GM21619 (cell line): ENCODE data around the gene GPRIN1.

Experiments
- ATAC-seq: cut with Tn5 transposase; IDR thresholded peaks from one replicate; pipeline ENCODE4 v1.9.1; 2021; ENCODE audit not compliant: unreplicated experiment

The GPRIN1 gene

GRCh38 chr5:176625512-176625911, 15.6 kb upstream of the GPRIN1 start:
- ATAC-seq, result no peak

GRCh38 chr5:176624938-176625337, 15.0 kb upstream of the GPRIN1 start:
- no peak for ATAC-seq

DNA sequence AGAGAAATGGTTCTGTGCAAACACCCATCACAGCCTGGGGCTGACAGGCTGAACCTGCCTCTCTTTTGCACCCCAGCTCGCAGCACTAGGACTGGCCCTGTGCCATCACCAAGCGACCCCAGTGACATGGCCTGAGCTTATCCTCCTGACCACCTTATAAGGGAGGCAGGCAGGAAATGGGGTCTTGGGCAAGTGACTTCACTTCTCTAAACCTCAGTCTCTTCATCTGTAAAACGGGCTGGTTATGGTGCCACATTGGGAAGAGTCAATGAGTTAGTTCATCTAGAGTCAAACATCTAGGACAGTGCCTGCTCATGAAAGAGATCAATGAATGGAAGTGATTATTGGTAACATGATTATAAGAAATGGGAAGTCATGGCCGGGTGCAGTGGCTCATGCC, 14.2 kb upstream of the GPRIN1 start:
- ATAC-seq, result no peak

DNA sequence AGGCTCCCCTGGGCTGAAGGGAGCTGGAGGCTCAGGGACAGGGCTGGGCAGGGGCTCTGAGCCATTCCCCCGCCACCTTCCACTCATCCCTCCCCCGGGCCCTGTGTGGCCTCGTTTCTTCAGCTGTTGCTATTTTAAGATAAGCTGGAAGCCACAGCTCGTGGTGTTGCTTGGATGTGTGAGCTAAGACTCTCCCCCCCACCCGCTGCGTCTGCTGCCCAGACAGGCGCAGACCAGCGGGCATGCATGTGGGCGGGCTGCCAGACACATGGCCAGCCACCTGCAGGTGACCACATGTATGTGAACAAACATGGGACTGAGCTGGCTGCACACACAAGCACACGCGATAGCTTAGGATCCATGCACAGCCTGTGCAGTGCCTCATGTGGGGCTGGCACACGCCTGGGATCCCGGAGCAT, 11.7 kb upstream of the GPRIN1 start:
- ATAC-seq, result no peak

GRCh38 chr5:176620333-176620981, 10.5 kb upstream of the GPRIN1 start:
- ATAC-seq, result no peak

DNA sequence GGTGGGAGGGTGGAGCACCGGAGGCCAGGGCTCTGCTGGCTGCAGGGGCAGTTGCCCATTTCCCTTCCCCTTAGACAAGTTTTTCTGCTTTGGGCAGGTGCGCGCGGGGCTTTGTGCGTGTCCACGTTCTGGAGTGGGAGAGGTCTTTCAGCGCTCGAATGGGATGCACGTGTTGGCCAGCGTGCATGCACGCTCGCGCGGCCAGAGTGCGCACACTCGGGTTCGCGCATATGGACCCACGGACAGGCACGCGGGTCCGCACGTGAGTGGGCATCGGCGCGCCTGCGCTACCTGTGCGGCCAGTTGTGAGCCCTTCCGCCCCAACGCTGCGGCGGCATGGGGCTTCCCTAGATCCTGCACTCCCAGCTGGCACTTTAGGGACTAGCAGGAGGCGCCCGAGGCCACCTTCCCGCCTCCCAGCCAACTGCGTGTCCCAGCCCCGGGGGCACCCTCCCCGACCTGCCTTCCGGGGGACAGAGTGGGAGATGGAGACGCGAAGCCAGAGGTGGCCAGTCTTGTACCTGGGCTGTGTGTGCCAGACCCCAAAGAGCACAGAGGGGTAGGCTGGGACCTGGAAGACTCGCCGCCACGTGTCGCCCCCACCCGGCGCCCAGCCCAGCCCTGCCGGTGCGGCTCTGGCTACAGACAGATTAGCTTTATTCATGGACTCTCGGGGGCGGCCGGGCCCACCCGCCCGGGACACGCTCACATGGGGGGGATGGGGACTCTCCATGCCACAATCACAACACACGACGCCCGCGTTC, 9.8 kb upstream of the GPRIN1 start:
- no peak for ATAC-seq

- peak; percentile 89 for ATAC-seq
Measured at GRCh38 chr5:176619203-176619568, 9.2 kb upstream of the GPRIN1 start.

GRCh38 chr5:176618783-176619182, 8.8 kb upstream of the GPRIN1 start:
- no peak for ATAC-seq

DNA sequence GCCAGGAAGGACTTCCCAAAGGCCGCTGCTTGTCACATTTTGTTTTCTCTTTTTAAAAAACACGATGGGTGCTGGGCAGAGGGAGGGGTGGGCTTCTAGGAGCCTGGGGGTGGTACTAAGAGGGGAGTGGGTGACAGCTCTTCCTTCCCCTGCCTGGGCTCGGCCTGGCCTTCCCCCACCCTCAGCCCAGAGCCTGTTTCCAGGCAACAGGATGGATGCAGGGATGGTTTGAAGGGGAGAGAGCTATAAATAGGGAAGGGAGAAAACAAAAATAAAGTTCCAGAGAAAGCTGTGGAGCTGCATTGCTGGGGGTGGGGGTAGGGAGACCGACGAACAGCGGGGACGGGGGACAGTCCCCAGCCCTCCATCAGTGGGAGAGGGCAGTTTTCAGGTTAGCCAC, 6.6 kb upstream of the GPRIN1 start:
- no peak for ATAC-seq

DNA sequence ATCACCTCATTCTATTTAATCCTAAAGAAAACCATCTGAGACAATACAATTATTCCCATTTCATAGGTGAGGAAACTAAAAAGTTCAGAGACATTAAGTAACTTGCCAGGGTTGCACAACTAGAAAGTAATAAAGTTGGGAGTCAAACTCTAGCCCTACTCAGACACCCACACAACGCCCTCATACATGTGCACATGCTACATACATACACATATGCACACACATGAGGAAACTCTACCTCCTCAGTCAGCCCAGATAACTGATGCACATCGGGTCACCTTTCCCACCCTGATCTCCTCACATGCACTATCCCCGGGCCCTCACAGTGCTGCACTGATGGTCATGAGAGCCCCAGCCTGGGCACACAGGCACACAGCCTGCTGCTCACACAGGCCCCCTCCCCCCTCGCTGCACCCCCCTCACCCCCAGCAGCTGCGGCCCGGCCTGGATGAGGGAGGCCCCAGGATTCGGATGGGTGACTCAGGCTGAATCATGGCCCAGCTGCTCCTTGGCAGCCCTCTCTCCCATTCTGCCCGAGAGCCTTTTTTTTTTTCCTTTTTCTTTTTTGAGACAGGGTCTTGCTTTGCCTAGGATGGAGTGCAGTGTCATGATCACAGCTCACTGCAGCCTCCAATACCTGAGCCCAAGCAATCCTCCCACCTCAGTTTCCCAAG, 5.0 kb upstream of the GPRIN1 start:
- no peak for ATAC-seq

- ATAC-seq, result no peak
Measured at GRCh38 chr5:176612855-176613254, 2.9 kb upstream of the GPRIN1 start.

- no peak for ATAC-seq
Measured at GRCh38 chr5:176612008-176612407, 2.1 kb upstream of the GPRIN1 start.

DNA sequence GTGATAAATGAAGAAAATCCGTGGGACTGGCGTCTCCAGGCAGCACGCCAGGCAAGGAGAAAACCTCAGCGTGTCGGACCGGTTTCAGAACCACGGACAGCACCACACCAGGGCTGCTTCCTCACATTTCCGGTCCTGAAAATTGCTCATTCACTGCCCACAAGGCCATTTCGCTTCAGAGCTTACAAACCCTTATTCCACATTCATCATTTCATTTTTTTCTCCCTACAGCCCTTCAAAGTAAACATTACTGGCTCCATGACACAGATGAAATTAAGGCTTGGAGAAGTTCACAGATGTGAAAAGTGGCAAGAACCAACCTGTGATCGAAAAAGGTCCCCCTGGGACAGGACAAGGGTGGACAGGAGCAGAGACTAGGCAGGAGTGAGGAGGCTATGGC, 1.5 kb upstream of the GPRIN1 start:
- no peak for ATAC-seq

DNA sequence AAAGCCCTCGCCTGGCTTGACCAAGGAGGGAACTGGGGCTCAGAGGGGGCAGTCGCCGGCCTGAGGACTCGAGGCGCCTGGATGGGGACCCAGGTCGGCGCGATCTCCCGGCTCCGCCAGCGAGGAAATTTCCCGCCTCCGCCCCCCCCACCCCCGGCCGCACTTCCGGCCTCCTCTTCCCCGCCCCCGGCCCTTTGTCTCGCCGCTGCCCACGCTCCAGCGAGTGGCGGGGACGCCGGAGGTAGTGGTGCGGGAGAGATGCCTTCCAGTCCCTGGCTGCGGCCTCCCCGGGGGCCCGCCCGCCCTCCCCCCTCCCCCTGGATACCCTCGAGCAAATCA, 448 bp upstream of the GPRIN1 start:
- peak; percentile 19 for ATAC-seq

GRCh38 chr5:176608937-176609723, 826 bp downstream of the GPRIN1 start:
- ATAC-seq, result peak; percentile 24

DNA sequence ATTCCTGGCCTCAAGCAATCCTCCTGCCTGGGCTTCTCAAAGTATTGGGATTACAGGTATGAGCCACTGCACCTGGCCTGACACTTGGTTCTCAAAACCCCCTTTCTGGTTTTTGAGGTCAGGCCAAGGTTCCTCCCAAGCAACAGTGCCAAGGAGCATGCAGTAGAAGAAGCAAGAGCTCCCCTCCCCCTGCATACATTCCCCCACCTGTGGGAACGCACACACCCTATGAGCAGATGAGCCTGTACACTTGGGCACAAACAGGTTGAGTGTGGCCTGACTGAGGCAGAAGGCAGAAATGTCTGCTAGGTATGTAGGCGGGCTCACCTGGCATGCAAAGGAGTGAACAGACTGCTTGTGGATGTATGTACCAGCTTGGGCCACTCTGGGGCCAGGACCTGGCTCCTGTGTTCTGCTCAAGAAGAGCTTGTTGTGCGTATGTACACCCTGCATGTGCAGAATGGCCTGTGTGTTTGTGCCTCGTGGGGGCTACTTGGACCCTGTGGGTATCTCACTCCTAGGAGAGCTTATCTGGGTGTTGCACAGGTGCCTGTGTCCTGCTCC, 1.7 kb downstream of the GPRIN1 start:
- ATAC-seq, result no peak

GRCh38 chr5:176606875-176607274, 3.1 kb downstream of the GPRIN1 start:
- no peak for ATAC-seq

DNA sequence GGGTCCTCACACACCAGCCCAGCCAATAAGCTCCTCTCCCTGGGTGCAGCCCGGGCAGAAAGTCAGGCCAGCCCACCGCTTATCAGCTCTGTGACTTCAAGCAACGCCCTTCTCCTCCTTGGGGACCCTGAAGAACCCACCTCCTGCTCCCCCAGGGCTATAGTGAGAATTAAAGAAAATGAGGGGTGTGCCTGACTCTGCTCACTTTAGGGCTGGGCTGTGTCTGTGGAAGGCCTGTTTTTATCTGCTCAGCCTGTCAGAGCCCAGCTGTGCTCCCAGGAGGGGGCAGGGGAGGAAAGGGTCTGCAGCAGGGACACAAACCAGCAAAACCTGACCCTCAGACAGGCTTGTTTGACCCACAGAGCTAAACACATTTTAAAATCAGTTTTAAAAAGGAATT, 3.9 kb downstream of the GPRIN1 start:
- no peak for ATAC-seq

DNA sequence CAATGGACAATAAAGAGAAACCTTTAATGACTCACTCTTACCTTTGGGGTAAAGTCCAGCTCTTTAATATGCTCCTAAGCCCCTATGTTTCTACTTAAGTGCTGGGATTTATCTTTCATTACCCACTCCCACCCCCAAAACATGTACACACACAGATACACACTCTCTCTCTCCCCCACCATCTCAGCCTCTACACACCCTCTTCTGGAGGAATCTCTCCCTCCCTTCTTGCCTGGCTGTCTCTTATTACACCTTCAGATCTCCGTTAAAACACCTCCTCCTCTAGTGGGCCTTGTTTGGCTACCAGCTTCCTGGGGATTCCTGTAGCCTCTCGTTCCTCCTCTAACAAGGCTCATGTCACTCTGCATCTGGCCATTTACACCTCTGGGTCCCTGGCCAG, 6.9 kb downstream of the GPRIN1 start:
- no peak for ATAC-seq

DNA sequence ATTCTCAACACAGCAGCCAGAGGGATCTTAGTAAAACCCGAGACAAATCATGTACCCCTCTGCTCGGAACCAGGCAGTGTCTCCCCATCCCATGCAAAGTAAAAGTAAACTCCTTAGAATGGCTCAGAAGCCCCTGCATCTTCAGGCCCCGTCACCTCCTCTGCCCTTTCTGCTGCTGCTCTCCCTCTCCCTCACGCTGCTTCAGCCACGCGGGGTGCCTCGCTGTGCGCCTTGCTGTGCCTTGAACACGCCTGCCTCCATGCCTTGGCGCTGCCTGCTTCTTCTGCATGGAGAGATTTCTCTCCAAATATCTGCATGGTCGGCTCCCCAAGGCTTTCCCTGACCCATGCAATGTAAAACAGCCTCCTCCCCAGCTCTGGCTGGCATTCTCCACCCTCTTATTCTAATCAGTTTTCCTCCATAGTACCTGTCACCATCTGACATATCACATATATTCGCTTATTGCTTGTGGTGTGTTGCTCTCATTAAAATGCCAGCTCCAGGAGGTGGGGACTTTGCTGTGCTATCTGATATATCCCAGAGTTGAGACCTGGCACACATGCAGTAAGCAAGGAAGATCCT, 8.0 kb downstream of the GPRIN1 start:
- ATAC-seq, result no peak
